ENCODE data around the gene RNF150.

GRCh38 chr4:140844061-140844460, 289.2 kb downstream of the RNF150 start:
- TF ChIP-seq CEBPB (IDR thresholded peaks at IDR 0.05; ENCODE audit: low read depth, low read length) (no peak), CTCF (conservative IDR thresholded peaks at IDR 0.05; ENCODE audit: low read depth, low read length) (no peak)
